HepG2 (cell line): ENCODE results near the gene TMCO4.

Experiments
- CTCF ChIP-seq: sonication (generic); formaldehyde crosslinking; IDR thresholded peaks from 2 replicates; pipeline ENCODE4 v1.5.0; 2020; ENCODE audit warnings: mild to moderate bottlenecking, missing genetic modification reagents, moderate library complexity
- KIAA2018 ChIP-seq: sonication (generic); formaldehyde crosslinking; IDR thresholded peaks from 2 replicates; pipeline ENCODE4 v1.5.0; 2020; ENCODE audit warnings: mild to moderate bottlenecking, missing genetic modification reagents, borderline replicate concordance

- no peak for TF ChIP-seq KIAA2018
- no peak for TF ChIP-seq CTCF
Observed at GRCh38 chr1:19756480-19756879, 43.2 kb downstream of the TMCO4 start.
